K562 (cell line): ENCODE results near the gene ADAMTSL2. TPM values are rescaled to one million over a fixed set of nuclear protein-coding genes. Genes with fewer than 3 reads are reported as not detected.

ENCODE experiments used
- ATAC-seq: fragments of 200-7000 bp; cut with Tn5 transposase; 3 replicates; pipeline ENCODE4 v1.9.1; 2020; ENCODE audit warnings: moderate library complexity
- BruUV-seq: library from RNA; stranded (reverse); fragments of 400-500 nt; replicated peaks from 2 replicates; lab custom pipeline; 2021; lab: Mats Ljungman, UMichigan
- CTCF ChIA-PET: fragments of 300-600 bp; formaldehyde crosslinking; extraction: SDS; loops from one replicate; lab custom pipeline; 2021; ENCODE audit warnings: low intra/inter-chr PET ratio; lab: Yijun Ruan, JAX
- POLR2A ChIA-PET: fragments of 300-600, 350-650 bp; sonication (Branson Sonifier 250); formaldehyde crosslinking; extraction: SDS; loops from one replicate; lab custom pipeline; 2021; ENCODE audit warnings: antibody characterized with exemption, inconsistent platforms; lab: Yijun Ruan, JAX
- DNase-seq, 4 experiments: peaks; one replicate each; pipeline versions ENCODE4 v3.0.0 to v3.0.0-alpha.2; 2011 to 2018; ENCODE audit warnings: low spot score in 3 of 4, mixed read lengths in 3 of 4; ENCODE audit errors: extremely low read depth in 1 of 4
- FAIRE-seq: peaks from 2 replicates; lab custom pipeline; 2011; peaks lifted over from hg19 to GRCh38; lab: Jason Lieb, UNC
- H2AFZ ChIP-seq: 2 replicates; pipeline ENCODE4 v1.6.0; 2011; ENCODE audit warnings: low read depth, low read length, control low read depth, inconsistent platforms
- H3K27ac ChIP-seq: fragments of 200-600 bp; 3 replicates; pipeline ENCODE4 v1.8.0; 2011; ENCODE audit warnings: low read depth, mild to moderate bottlenecking, control low read depth, inconsistent platforms, low read length, moderate library complexity, mixed read lengths; ENCODE audit errors: extremely low read depth
- H3K27me3 ChIP-seq, 2 experiments: fragments of 300-600 bp in 1 of 2; 2 replicates in 1 of 2; 3 replicates in 1 of 2; pipeline versions ENCODE4 v1.6.0 to v1.8.0; 2011; ENCODE audit warnings: inconsistent platforms in 2 of 2, low read length in 2 of 2, mild to moderate bottlenecking in 1 of 2, mixed read lengths in 1 of 2, moderate library complexity in 1 of 2; ENCODE audit not compliant: control insufficient read depth in 2 of 2, insufficient read depth in 2 of 2
- H3K36me3 ChIP-seq: fragments of 300-600 bp; 3 replicates; pipeline ENCODE4 v1.8.0; 2011; ENCODE audit warnings: mild to moderate bottlenecking, low read length, inconsistent platforms; ENCODE audit not compliant: control insufficient read depth, insufficient read depth
- H3K4me1 ChIP-seq, 2 experiments: fragments of 200-600 bp in 1 of 2; replicated peaks in 1 of 2; 2 replicates in 1 of 2; 3 replicates in 1 of 2; pipeline versions ENCODE4 v1.5.1 to v1.8.0; 2011; ENCODE audit warnings: inconsistent platforms in 2 of 2, low read length in 2 of 2, mild to moderate bottlenecking in 1 of 2, mixed read lengths in 1 of 2, moderate library complexity in 1 of 2; ENCODE audit not compliant: control insufficient read depth in 2 of 2, insufficient read depth in 2 of 2
- H3K4me2 ChIP-seq: 2 replicates; pipeline ENCODE4 v1.6.1; 2011; ENCODE audit warnings: low read length, control low read depth, inconsistent platforms, mixed read lengths; ENCODE audit not compliant: insufficient read depth
- H3K4me3 ChIP-seq: fragments of 200-600 bp; sonication (generic), shearing (Covaris generic); 2 replicates; pipeline ENCODE4 v1.5.1; 2016; ENCODE audit warnings: control low read depth, inconsistent platforms
- H3K79me2 ChIP-seq: fragments of 200-600 bp; 3 replicates; pipeline ENCODE4 v1.8.0; 2011; ENCODE audit warnings: low read length, inconsistent platforms; ENCODE audit not compliant: control insufficient read depth, insufficient read depth
- H3K9ac ChIP-seq, 2 experiments: 2 replicates each; pipeline versions ENCODE4 v1.6.0 to v1.6.1; 2011; ENCODE audit warnings: low read depth in 2 of 2, low read length in 2 of 2, control low read depth in 1 of 2, inconsistent platforms in 1 of 2, mild to moderate bottlenecking in 1 of 2, mixed read lengths in 1 of 2; ENCODE audit not compliant: insufficient read depth in 1 of 2
- H3K9me1 ChIP-seq: one replicate; pipeline ENCODE4 v1.6.0; 2011; ENCODE audit warnings: inconsistent platforms, mild to moderate bottlenecking, low read length, moderate library complexity; ENCODE audit not compliant: control insufficient read depth, insufficient read depth
- H3K9me3 ChIP-seq: replicated peaks from 2 replicates; pipeline ENCODE4 v1.5.1; 2011; ENCODE audit warnings: low read depth, low read length, inconsistent platforms; ENCODE audit not compliant: control insufficient read depth, insufficient read depth
- H4K20me1 ChIP-seq: replicated peaks from 2 replicates; pipeline ENCODE4 v1.6.1; 2011; ENCODE audit warnings: low read length, inconsistent platforms, mixed read lengths; ENCODE audit not compliant: control insufficient read depth, insufficient read depth
- SMAD4 ChIP-seq: fragments of 250-450 bp; sonication (Bioruptor Pico); conservative IDR thresholded peaks from 2 replicates; pipeline ENCODE4 v1.8.0; 2021; ENCODE audit warnings: inconsistent platforms, mild to moderate bottlenecking, moderate library complexity
- WGBS: fragments of 100-300 bp; shearing (Covaris generic); methylation state at CpG from one replicate; pipeline ENCODE4 v1.1.6; 2016; ENCODE audit warnings: low coverage, mixed read lengths; ENCODE audit not compliant: insufficient coverage; ENCODE audit errors: missing lambda C conversion rate; 5-methylcytosine and 5-hydroxymethylcytosine counted together
- in situ Hi-C: fragments of 300-500 bp; cut with MboI; formaldehyde crosslinking; loops from 4 replicates; pipeline ENCODE4 v1.15.0; 2018; ENCODE audit warnings: inconsistent platforms, mixed read lengths
- intact Hi-C: fragments of 100-400 bp; cut with micrococcal nuclease; formaldehyde crosslinking; loops from 2 replicates; pipeline ENCODE4 v1.14.2; 2022
- polyA plus RNA-seq, 8 experiments: library from polyadenylated mRNA; depleted of rRNA in 4 of 8; stranded (reverse) in 5 of 8; unstranded in 3 of 8; fragments of >200 nt; fragmentation: Nextera tagmentation in 2 of 8; fragmentation: Illumina TruSeq in 1 of 8; extraction: Ambion mirVana in 2 of 8; extraction: Trizol in 1 of 8; gene quantifications; 2 replicates each; pipeline versions ENCODE4 v1.2.1 to v1.2.3, GENCODE V29; 2011 to 2014; ENCODE audit warnings: inconsistent platforms in 1 of 8, missing spikeins in 1 of 8
- total RNA-seq, 7 experiments: library from RNA; depleted of rRNA in 6 of 7; stranded (reverse); fragments of >200 nt in 6 of 7; fragmentation: Illumina TruSeq in 2 of 7; extraction: Trizol in 2 of 7; gene quantifications; 2 replicates each; pipeline versions ENCODE4 v1.2.1 to v1.2.3, GENCODE V29; 2011 to 2021; ENCODE audit warnings: low replicate concordance in 1 of 7

ADAMTSL2 gene
- total and polyA plus RNA-seq, 9 of the 15 experiments (the other 6 are each of a cell fraction or from before 2014, with no cell fraction given) = 0.04 TPM; not detected in 8

DNA sequence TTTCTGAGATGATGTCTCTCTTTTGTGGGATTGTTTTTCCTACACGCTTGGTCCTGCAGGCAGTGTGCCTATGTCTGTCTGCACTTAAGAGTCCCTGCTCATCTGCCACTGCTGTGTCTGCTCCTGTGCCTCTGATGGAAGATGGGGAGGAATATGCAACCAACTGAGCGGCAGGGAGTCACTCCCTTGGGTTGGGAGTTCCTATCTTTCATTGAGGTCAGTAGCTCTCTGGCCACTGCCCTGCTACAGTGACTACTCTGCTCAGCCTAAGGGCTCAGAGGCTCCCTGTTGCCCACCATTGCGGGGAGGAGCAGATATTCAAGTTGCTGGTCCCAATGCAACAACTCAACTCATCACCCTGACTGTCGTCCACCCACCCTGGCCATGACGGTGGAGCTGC is 88.1 kb downstream of the ADAMTSL2 start:
- H3K4me3 ChIP-seq = no peak overlapping the region
- no peak overlapping the region for H2AFZ ChIP-seq
- no peak overlapping the region for H3K9ac ChIP-seq
- ChIA-PET POLR2A (no interaction called here), CTCF (no interaction called here)
- ATAC-seq = no peak
- H3K27ac ChIP-seq = no peak overlapping the region
- no peak for TF ChIP-seq SMAD4
- TF ChIP-seq, all 486 proteins: peak for 0
- peaks cover 6 to 23% of the 10 kb centered on the region in 2 experiments; a peak in 3 of 5 replicates for H3K27me3 ChIP-seq
- FAIRE-seq = no peak
- intact Hi-C loops (no loop called here), in situ Hi-C loops (no loop called here)
- H4K20me1 ChIP-seq = no peaks in the 10 kb centered on the region
- H3K4me1 ChIP-seq = no peaks in the 10 kb centered on the region
- H3K9me1 ChIP-seq = no peaks in the 10 kb centered on the region
- no peaks in the 10 kb centered on the region for H3K9me3 ChIP-seq
- no TSS peak for BruUV-seq
- H3K36me3 ChIP-seq = no peaks in the 10 kb centered on the region
- no peak overlapping the region for H3K4me2 ChIP-seq
- no peak for DNase-seq
- H3K79me2 ChIP-seq = no peaks in the 10 kb centered on the region
- WGBS = 2% methylated on average over 4 of the region's 5 CpGs

Other genes starting within 250 kb of the ADAMTSL2 start
Only the 7 nearest of the 15 such genes appear.
- 70.5 and 72.9 TPM in 2 replicates for gene REXO4, start 116.7 kb upstream of the ADAMTSL2 start, total RNA-seq (2014; rRNA removed)
- 19.6 and 21.6 TPM in 2 replicates for gene REXO4, start 116.7 kb upstream of the ADAMTSL2 start, total RNA-seq (2014; rRNA removed; fragmentation: Illumina TruSeq; extraction: Trizol)
- gene REXO4, start 116.7 kb upstream of the ADAMTSL2 start, total RNA-seq (2015; rRNA removed; fragmentation: Illumina TruSeq; extraction: Trizol) = 31.1 and 31.3 TPM in 2 replicates
- gene REXO4, start 116.7 kb upstream of the ADAMTSL2 start, total RNA-seq (2021) = 56.4 and 57.9 TPM in 2 replicates
- gene REXO4, start 116.7 kb upstream of the ADAMTSL2 start, polyA plus RNA-seq (2011; rRNA removed) = 23.9 and 29.2 TPM in 2 replicates
- 40.9 and 45.1 TPM in 2 replicates for gene REXO4, start 116.7 kb upstream of the ADAMTSL2 start, polyA plus RNA-seq (2014; fragmentation: Illumina TruSeq; extraction: Trizol)
- gene REXO4, start 116.7 kb upstream of the ADAMTSL2 start, polyA plus RNA-seq (2014; fragmentation: Nextera tagmentation; extraction: Ambion mirVana) = 1 to 10 TPM; 3.4 to 5.0 TPM
- gene REXO4, start 116.7 kb upstream of the ADAMTSL2 start, polyA plus RNA-seq (2014; rRNA removed) = 58.8 and 62.3 TPM in 2 replicates
- gene ADAMTS13, start 112.3 kb upstream of the ADAMTSL2 start, total RNA-seq (2014; rRNA removed) = 0.04 TPM in 1 of 2 replicates, not detected in the other
- gene ADAMTS13, start 112.3 kb upstream of the ADAMTSL2 start, total RNA-seq (2014; rRNA removed; fragmentation: Illumina TruSeq; extraction: Trizol) = not detected in 2 replicates
- 0.04 TPM in 1 of 2 replicates, not detected in the other for gene ADAMTS13, start 112.3 kb upstream of the ADAMTSL2 start, total RNA-seq (2015; rRNA removed; fragmentation: Illumina TruSeq; extraction: Trizol)
- gene ADAMTS13, start 112.3 kb upstream of the ADAMTSL2 start, total RNA-seq (2021) = 0.07 TPM in 1 of 2 replicates, not detected in the other
- gene ADAMTS13, start 112.3 kb upstream of the ADAMTSL2 start, polyA plus RNA-seq (2011; rRNA removed) = 0.16 and 0.20 TPM in 2 replicates
- 0.03 TPM in 1 of 2 replicates, not detected in the other for gene ADAMTS13, start 112.3 kb upstream of the ADAMTSL2 start, polyA plus RNA-seq (2014; fragmentation: Illumina TruSeq; extraction: Trizol)
- gene ADAMTS13, start 112.3 kb upstream of the ADAMTSL2 start, polyA plus RNA-seq (2014; fragmentation: Nextera tagmentation; extraction: Ambion mirVana) = not detected
- gene ADAMTS13, start 112.3 kb upstream of the ADAMTSL2 start, polyA plus RNA-seq (2014; rRNA removed) = 0.04 and 0.26 TPM in 2 replicates
- 1.1 and 1.2 TPM in 2 replicates for gene CACFD1, start 74.7 kb upstream of the ADAMTSL2 start, total RNA-seq (2014; rRNA removed)
- 0.11 and 0.13 TPM in 2 replicates for gene CACFD1, start 74.7 kb upstream of the ADAMTSL2 start, total RNA-seq (2014; rRNA removed; fragmentation: Illumina TruSeq; extraction: Trizol)
- gene CACFD1, start 74.7 kb upstream of the ADAMTSL2 start, total RNA-seq (2015; rRNA removed; fragmentation: Illumina TruSeq; extraction: Trizol) = 0.54 and 0.64 TPM in 2 replicates
- 1.4 and 1.8 TPM in 2 replicates for gene CACFD1, start 74.7 kb upstream of the ADAMTSL2 start, total RNA-seq (2021)
- 0.87 and 1.2 TPM in 2 replicates for gene CACFD1, start 74.7 kb upstream of the ADAMTSL2 start, polyA plus RNA-seq (2011; rRNA removed)
- gene CACFD1, start 74.7 kb upstream of the ADAMTSL2 start, polyA plus RNA-seq (2014; fragmentation: Illumina TruSeq; extraction: Trizol) = 0.16 and 0.37 TPM in 2 replicates
- gene CACFD1, start 74.7 kb upstream of the ADAMTSL2 start, polyA plus RNA-seq (2014; fragmentation: Nextera tagmentation; extraction: Ambion mirVana) = not detected
- 1.1 and 1.4 TPM in 2 replicates for gene CACFD1, start 74.7 kb upstream of the ADAMTSL2 start, polyA plus RNA-seq (2014; rRNA removed)
- gene SLC2A6, start 55.6 kb upstream of the ADAMTSL2 start, total RNA-seq (2014; rRNA removed) = 0.09 and 0.41 TPM in 2 replicates
- gene SLC2A6, start 55.6 kb upstream of the ADAMTSL2 start, total RNA-seq (2014; rRNA removed; fragmentation: Illumina TruSeq; extraction: Trizol) = 0.04 and 0.06 TPM in 2 replicates
- 0.04 TPM in 1 of 2 replicates, not detected in the other for gene SLC2A6, start 55.6 kb upstream of the ADAMTSL2 start, total RNA-seq (2015; rRNA removed; fragmentation: Illumina TruSeq; extraction: Trizol)
- 0.16 and 0.38 TPM in 2 replicates for gene SLC2A6, start 55.6 kb upstream of the ADAMTSL2 start, total RNA-seq (2021)
- 0.08 and 0.22 TPM in 2 replicates for gene SLC2A6, start 55.6 kb upstream of the ADAMTSL2 start, polyA plus RNA-seq (2011; rRNA removed)
- gene SLC2A6, start 55.6 kb upstream of the ADAMTSL2 start, polyA plus RNA-seq (2014; fragmentation: Illumina TruSeq; extraction: Trizol) = not detected in 2 replicates
- gene SLC2A6, start 55.6 kb upstream of the ADAMTSL2 start, polyA plus RNA-seq (2014; fragmentation: Nextera tagmentation; extraction: Ambion mirVana) = not detected
- 0.27 and 0.39 TPM in 2 replicates for gene SLC2A6, start 55.6 kb upstream of the ADAMTSL2 start, polyA plus RNA-seq (2014; rRNA removed)
- not detected in 2 replicates for gene MYMK, start 9.7 kb upstream of the ADAMTSL2 start, total RNA-seq (2014; rRNA removed)
- not detected in 2 replicates for gene MYMK, start 9.7 kb upstream of the ADAMTSL2 start, total RNA-seq (2014; rRNA removed; fragmentation: Illumina TruSeq; extraction: Trizol)
- gene MYMK, start 9.7 kb upstream of the ADAMTSL2 start, total RNA-seq (2015; rRNA removed; fragmentation: Illumina TruSeq; extraction: Trizol) = not detected in 2 replicates
- not detected in 2 replicates for gene MYMK, start 9.7 kb upstream of the ADAMTSL2 start, total RNA-seq (2021)
- not detected in 2 replicates for gene MYMK, start 9.7 kb upstream of the ADAMTSL2 start, polyA plus RNA-seq (2011; rRNA removed)
- gene MYMK, start 9.7 kb upstream of the ADAMTSL2 start, polyA plus RNA-seq (2014; fragmentation: Illumina TruSeq; extraction: Trizol) = not detected in 2 replicates
- gene MYMK, start 9.7 kb upstream of the ADAMTSL2 start, polyA plus RNA-seq (2014; fragmentation: Nextera tagmentation; extraction: Ambion mirVana) = not detected
- not detected in 2 replicates for gene MYMK, start 9.7 kb upstream of the ADAMTSL2 start, polyA plus RNA-seq (2014; rRNA removed)
- not detected in 2 replicates for gene FAM163B, start 74.7 kb downstream of the ADAMTSL2 start, total RNA-seq (2014; rRNA removed)
- gene FAM163B, start 74.7 kb downstream of the ADAMTSL2 start, total RNA-seq (2014; rRNA removed; fragmentation: Illumina TruSeq; extraction: Trizol) = not detected in 2 replicates
- gene FAM163B, start 74.7 kb downstream of the ADAMTSL2 start, total RNA-seq (2015; rRNA removed; fragmentation: Illumina TruSeq; extraction: Trizol) = not detected in 2 replicates
- not detected in 2 replicates for gene FAM163B, start 74.7 kb downstream of the ADAMTSL2 start, total RNA-seq (2021)
- gene FAM163B, start 74.7 kb downstream of the ADAMTSL2 start, polyA plus RNA-seq (2011; rRNA removed) = not detected in 2 replicates
- not detected in 2 replicates for gene FAM163B, start 74.7 kb downstream of the ADAMTSL2 start, polyA plus RNA-seq (2014; fragmentation: Illumina TruSeq; extraction: Trizol)
- not detected for gene FAM163B, start 74.7 kb downstream of the ADAMTSL2 start, polyA plus RNA-seq (2014; fragmentation: Nextera tagmentation; extraction: Ambion mirVana)
- gene FAM163B, start 74.7 kb downstream of the ADAMTSL2 start, polyA plus RNA-seq (2014; rRNA removed) = not detected in 2 replicates
- gene DBH, start 101.7 kb downstream of the ADAMTSL2 start, total RNA-seq (2014; rRNA removed) = not detected in 2 replicates
- gene DBH, start 101.7 kb downstream of the ADAMTSL2 start, total RNA-seq (2014; rRNA removed; fragmentation: Illumina TruSeq; extraction: Trizol) = not detected in 2 replicates
- not detected in 2 replicates for gene DBH, start 101.7 kb downstream of the ADAMTSL2 start, total RNA-seq (2015; rRNA removed; fragmentation: Illumina TruSeq; extraction: Trizol)
- not detected in 2 replicates for gene DBH, start 101.7 kb downstream of the ADAMTSL2 start, total RNA-seq (2021)
- not detected in 2 replicates for gene DBH, start 101.7 kb downstream of the ADAMTSL2 start, polyA plus RNA-seq (2011; rRNA removed)
- not detected in 2 replicates for gene DBH, start 101.7 kb downstream of the ADAMTSL2 start, polyA plus RNA-seq (2014; fragmentation: Illumina TruSeq; extraction: Trizol)
- gene DBH, start 101.7 kb downstream of the ADAMTSL2 start, polyA plus RNA-seq (2014; fragmentation: Nextera tagmentation; extraction: Ambion mirVana) = not detected
- not detected in 2 replicates for gene DBH, start 101.7 kb downstream of the ADAMTSL2 start, polyA plus RNA-seq (2014; rRNA removed)